ENCODE measurements around the gene CDH22.

CDH22 gene

GRCh38 chr20:46152824-46153586 is 155.3 kb downstream of the CDH22 start:
- DNase-seq: no peak

DNA sequence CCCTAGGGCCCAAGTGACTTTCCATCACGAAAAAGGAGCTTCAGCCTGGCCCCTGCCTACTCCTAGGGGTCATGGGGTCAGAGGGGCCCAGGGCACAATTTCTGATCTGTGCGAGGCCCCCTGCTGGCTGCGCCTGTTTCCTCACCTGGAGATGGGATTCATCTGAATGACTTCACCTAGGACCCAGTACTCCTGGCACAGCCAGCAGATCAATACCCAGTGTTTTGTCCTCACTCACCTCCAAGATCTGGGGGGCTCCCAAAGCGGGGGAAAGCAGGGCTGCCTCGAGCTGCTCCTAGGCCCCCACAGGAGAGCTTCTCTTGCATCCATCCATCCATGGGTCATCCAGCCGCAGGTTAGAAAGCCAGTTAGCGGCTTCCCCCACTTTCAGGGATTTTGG is 156.4 kb downstream of the CDH22 start:
- DNase-seq: no peak

DNA sequence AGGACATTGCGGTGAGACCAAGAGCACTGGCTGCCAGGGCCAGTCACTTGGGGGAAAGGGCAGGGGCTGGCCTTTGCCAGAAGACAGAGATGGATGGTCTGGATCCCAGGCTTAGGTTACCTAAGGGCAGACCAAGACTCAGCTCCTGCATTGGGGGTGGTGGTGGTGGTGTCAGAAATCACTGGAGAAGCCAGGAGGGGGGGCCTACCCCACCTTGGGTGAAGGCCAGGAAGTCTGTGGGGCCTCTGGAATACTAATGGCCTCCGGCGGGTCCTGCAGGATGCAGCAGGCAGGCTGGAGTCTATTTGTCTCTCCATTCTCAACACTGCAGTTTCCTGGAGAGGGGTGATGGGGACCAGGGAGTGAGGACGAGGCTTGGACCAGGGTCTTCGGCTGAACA is 157.4 kb downstream of the CDH22 start:
- peak in 8 of 56 donors; percentile 7 to 26 (median 16) for DNase-seq

DNA sequence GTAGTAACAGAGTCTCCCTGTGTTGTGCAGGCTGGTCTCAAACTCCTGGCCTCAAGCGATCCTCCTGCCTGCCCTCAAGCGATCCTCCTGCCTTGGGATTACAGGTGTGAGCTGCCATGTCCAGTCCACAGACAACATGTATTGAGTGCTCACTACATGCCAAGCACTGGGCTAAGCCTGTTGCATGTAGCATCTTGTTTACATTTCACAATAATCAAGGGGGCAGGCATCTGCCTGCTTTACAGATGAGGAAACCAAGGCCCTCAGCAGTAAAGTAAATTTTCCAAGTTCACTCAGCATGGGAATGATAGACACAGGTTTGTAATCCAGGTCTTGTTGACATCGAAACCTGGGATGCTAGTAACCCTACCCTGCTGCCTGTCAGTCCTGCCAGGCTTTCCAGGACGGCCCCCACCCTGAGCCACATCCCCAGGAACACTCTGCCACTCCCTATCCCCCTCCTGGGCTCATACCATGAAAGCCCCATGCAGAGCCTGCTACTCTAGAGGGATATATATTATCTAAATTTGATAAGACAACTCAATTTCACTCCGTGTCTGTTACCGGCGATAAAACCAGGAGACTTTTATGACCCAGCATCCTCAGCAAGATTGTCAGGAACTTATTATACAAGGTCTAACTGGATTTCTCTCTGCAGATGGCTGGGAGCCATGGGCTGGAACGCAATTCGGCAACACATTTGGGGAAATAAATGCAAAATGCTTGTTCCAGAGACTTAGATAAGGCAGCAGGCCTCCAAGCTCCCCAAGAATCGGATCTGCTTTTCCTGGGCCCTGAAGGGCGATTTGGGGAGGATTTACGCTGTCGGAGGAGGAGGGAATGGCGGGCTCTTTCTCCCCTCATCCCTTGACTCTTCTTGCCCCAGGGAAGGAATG is 159.7 kb downstream of the CDH22 start:
- DNase-seq: no peak

DNA sequence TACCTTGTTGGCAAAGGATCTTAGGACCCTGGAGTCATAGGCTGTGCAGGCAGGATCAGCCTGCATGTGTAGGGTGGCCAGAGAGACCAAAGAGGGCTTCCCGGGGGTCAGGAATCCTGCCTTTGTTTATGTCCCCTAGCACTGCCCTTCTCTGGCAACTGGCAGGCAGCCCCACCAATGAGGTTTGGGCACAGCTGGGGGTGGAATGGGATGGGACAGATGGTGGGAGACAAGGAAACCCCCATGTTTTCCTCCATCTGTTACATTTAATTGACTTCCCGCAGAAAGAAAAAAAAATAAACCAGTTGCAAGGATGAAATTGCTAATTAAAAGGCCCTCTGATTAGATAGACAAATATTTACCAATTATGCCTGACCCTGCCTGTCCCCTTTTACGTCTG is 162.6 kb downstream of the CDH22 start:
- DNase-seq: no peak

- DNase-seq: no peak
These were observed 163.8 kb downstream of the CDH22 start for GRCh38 chr20:46144432-46145025.

DNA sequence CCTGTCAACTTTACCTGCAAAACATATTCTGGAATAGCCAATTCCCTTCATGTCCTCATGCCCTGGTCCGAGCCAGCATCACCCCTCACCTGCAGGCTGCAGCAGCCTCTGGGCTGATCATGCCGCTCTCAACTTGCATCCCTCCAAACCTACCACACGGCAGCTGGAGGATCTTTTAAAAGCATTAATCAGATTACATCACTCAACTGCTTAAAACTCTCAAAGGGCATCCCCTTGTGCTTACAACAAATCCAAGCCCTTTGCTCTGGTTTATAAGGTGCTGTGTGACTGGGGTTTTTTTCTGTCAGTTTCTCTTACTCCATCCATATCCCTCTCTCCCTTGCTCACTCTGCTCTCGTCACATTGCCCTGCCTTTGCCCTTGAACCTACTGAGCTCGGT is 166.2 kb downstream of the CDH22 start:
- no peak for DNase-seq

DNA sequence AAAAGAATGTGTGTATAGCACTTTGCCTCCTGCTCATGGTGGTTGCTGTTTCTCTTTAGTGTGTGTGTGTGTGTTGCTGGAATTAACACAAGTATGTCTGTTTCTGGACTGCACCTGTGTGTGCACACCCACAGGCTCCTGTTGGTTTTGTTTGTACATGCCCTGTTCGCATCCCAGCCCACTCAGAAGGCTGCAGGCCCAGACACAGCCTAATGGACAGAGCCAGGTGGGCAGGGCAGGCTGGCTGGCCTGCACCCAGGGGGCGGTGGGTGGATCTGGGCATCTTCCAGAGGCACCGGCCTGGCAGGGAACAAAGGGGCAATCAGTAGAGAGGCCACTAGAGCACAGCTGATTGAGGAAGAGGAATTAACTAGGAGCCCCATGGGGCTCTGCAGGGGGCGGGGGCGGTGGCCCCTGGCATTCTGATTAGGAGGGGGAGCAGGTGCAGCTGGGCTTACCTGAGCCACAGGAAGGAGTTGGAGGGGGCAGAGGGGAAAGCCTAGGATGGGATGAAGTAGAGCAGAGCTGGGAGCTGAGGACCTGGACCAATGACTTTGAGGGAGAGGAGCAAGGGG is 168.3 kb downstream of the CDH22 start:
- DNase-seq: no peak

- DNase-seq: no peak
These were observed 168.9 kb downstream of the CDH22 start for GRCh38 chr20:46139266-46139889.

DNA sequence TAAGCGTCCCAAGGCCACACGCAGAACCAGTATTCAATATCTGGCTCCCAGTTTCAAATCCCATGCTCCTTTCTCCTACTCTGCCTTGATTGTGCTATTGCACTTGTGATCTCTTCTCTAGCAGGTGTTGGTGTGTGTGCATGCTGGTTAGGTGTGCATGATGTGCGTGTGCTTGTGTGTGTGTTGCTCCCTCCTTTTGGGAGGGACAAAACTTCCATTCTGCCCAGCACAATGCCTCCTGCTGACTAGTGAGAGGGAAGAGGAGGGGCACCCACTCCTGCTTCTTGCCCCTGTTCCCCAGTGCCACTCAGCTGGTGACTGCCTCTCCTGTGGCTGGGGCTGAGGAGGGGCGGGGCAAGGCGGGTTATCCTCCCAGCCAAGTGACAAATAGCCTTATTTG is 170.5 kb downstream of the CDH22 start:
- no peak for DNase-seq

- peak in 8 of 56 donors; percentile 2 to 32 (median 8) for DNase-seq
These were observed 172.3 kb downstream of the CDH22 start for GRCh38 chr20:46135856-46136633.

DNA sequence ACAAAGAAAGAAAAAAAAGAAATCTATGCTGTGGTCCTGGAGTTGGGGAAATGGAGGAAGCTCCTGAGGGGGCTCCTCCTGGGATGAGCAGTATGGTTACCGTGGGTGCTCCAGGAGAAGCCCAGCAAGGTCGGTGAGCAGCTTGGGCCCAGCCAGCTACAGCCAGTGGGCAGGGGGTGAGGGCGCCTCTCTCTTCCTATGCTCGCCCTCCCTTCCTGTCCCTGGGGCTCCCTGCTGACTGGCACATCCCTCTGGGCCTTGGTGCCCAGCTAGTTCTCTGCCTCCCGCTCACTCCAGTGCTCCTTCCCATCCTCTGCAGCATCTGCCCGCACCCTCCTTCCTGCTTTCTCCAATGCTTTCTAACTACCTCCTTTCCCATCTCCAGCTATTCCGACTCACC is 173.6 kb downstream of the CDH22 start:
- DNase-seq: no peak

DNA sequence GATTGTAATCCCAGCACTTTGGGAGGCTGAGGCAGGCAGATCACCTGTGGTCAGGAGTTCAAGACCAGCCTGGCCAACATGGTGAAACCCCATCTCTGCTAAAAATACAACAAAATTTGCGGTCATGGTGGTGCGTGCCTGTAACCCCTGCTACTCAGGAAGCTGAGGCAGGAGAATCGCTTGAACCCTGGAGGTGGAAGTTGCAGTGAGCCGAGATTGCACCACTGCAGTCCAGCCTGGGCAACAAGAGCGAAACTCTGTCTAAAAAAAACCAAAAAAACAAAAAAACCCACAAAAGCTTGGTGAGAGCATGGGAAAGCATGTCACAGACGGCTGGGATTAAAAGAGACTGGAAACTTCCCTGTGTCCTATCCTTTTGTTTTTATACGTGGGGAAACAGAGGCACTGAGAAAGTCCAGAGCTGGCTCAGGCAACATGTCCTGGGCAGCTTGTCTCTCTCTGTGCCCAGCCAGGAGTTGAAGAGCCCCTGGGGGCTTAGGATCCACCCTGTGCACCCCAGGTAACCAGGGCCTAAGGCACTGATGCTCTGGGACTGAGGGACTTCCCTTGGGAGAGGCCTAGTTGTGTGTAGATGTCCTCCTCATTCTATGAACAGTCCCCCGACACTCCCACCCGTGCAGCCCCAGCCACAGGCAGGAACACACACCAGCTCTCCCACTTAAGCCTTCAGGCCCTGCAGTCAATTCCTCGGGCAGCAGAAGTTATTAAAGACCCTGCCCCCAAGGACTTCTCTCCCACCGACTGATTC is 174.2 kb downstream of the CDH22 start:
- no peak for DNase-seq

GRCh38 chr20:46132705-46133120 is 175.6 kb downstream of the CDH22 start:
- DNase-seq: peak in 45 of 56 donors; percentile 8 to 78 (median 30)

- no peak for DNase-seq
These were observed 176.9 kb downstream of the CDH22 start for GRCh38 chr20:46131396-46131795.

GRCh38 chr20:46130534-46130933 is 177.8 kb downstream of the CDH22 start:
- no peak for DNase-seq

DNA sequence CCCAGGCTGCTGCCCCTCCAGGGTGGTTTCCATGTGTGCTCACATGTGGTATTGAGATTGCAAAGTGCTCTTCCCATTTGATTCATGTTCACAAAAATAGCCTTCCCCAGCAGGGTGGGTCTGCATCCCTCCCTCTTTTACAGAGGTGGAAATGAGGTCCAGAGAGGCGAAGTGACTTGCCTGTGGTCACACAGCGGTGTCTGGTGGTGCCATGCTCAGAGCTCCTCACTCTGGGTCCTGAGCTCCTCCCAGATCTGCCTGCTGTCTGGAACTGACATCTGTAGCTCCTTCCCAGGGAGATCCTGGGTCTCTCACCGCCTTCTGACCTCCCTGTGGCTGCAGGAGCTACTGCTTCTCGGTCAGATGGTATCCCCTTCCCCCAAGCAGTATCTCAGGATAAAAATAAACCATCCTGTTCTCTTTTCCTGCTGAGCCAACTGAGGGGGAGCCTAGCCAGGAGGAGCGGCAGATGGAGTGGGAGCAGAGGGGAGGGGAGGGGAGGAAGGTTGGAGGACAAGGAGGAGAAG is 178.3 kb downstream of the CDH22 start:
- DNase-seq: peak in 2 of 56 donors; percentile 4 to 11

GRCh38 chr20:46128310-46129151 is 179.8 kb downstream of the CDH22 start:
- peak in 27 of 56 donors; percentile 6 to 56 (median 12) for DNase-seq
